ENCODE measurements around the gene IGFL4.

IGFL4 gene

DNA sequence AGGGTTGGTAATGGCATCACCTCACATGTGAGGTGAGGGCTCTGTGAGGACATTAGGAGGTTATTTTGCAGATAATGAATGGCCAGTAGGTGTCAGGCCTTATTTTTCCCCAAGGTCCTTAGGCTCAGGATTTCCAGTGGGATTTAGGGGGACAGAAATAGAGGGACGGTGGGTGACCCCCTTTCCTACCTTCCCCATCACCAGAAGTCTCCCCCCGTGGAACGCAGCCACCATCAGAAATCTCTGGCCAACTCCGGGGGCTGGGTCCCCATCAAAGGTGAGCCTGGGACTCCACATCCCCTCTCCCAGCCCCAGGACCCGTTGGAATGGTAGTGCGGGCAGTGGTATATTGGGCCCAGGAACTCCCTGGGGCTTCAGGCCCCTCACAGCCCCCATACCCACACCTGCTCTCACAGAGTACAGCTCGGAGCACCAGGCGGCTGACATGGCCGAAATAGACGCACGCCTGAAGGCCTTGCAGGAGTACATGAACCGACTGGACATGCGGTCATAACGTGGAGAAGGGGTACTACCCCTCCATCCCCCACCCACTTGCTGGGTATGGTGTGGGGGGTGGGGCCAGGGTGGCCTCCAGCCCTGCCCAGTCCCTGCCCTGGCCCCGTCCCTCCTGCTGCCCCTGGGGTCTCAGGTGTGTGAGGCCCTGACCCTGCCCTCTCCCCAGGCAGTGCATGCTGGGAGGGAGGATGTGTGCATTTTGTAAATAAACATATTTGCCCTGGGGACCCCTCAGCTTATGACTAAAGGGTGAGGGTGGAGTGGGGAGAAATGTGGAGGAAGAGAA lies 22.7 kb downstream of the IGFL4 start:
- ATAC-seq: no peak
- peaks cover 7% of the 10 kb centered on the region for H3K36me3 Mint-ChIP-seq
- no peak overlapping the region for H3K4me3 Mint-ChIP-seq
- no peak overlapping the region for H3K27ac Mint-ChIP-seq
- DNase-seq (ENCODE audit: low spot score in 2 of 2): no peak
- no peaks in the 10 kb centered on the region for H3K9me3 Mint-ChIP-seq
- peaks cover 24% of the 10 kb centered on the region for H3K4me1 Mint-ChIP-seq

DNA sequence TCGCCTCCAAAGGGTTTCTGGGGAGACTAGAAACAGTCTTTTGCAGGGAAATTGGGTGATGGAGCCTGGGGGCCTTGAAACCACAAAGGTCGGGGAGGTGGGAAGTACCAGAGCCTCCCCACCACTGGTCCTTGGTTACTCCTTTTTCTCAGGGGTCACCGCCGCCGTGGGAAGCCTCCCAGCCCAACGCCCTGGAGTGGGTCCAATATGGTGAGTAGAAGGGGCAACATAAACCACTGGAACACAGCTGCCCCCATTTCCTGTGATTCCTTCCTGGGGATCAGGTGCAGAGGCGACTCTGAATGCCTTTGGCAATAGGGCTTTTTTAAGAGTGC lies 23.7 kb downstream of the IGFL4 start:
- Mint-ChIP-seq H3K36me3 (peaks cover 7% of the 10 kb centered on the region), H3K4me3 (peak overlapping the region; percentile 89), H3K27ac (no peak overlapping the region), H3K4me1 (peaks cover 24% of the 10 kb centered on the region), H3K9me3 (no peaks in the 10 kb centered on the region)
- DNase-seq (ENCODE audit: low spot score in 2 of 2) (no peak), ATAC-seq (no peak)

- Mint-ChIP-seq H3K4me3 (peak overlapping the region; percentile 89), H3K36me3 (peaks cover 7% of the 10 kb centered on the region), H3K9me3 (no peaks in the 10 kb centered on the region), H3K27ac (peak overlapping the region; percentile 68), H3K4me1 (peaks cover 24% of the 10 kb centered on the region)
- DNase-seq (ENCODE audit: low spot score in 2 of 2) (peak; percentile 80 to 91), ATAC-seq (peak; percentile 77)
Observed at GRCh38 chr19:46016426-46017094, 24.2 kb downstream of the IGFL4 start.

DNA sequence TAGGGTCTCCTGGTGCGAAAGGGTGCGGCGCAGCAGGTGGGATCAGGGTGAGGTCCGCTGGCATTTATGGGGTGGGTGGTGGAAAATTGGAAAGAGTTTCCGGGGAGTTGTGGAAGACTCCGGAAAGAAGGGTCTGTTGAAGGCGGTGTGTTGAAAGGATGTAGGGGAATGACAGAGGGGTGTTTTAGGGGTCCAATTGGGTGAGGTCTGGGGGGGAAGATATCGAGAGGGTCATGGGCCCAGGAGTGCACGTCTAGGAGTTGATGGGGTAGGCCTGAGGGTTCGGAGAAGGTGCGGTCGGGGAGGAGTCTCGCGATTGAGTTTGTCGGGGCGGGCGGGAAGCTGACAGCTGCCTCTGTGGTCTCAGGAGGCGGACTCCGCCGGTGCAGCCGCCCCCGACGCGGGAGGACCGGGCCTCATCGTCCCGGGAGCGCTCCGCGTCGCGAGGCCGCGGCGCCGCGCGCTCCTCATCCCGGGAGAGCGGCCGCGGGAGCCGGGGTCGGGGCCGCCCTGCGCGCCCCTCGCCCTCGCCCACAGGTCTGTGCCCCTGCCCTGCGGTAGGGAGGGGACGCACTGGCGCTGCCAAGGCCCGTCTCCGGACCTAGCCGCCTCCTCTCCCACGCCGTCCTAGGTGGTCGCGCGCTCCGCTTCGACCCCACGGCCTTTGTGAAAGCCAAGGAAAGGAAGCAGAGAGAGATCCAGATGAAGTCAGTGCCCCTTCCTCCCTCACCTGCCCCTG lies 24.9 kb downstream of the IGFL4 start:
- H3K27ac Mint-ChIP-seq: peak overlapping the region; percentile 68
- DNase-seq (ENCODE audit: low spot score in 2 of 2): peak in 1 of 2 donors; percentile 68
- H3K36me3 Mint-ChIP-seq: peaks cover 7% of the 10 kb centered on the region
- no peaks in the 10 kb centered on the region for H3K9me3 Mint-ChIP-seq
- H3K4me1 Mint-ChIP-seq: peaks cover 24% of the 10 kb centered on the region
- peak; percentile 65 for ATAC-seq
- peak overlapping the region; percentile 89 for H3K4me3 Mint-ChIP-seq

- H3K27ac Mint-ChIP-seq: no peak overlapping the region
- H3K4me1 Mint-ChIP-seq: peaks cover 26% of the 10 kb centered on the region
- H3K36me3 Mint-ChIP-seq: peaks cover 7% of the 10 kb centered on the region
- DNase-seq (ENCODE audit: low spot score in 2 of 2): peak; percentile 45 to 63
- peak overlapping the region; percentile 89 for H3K4me3 Mint-ChIP-seq
- no peaks in the 10 kb centered on the region for H3K9me3 Mint-ChIP-seq
- ATAC-seq: peak; percentile 52
Observed at GRCh38 chr19:46014941-46015686, 25.7 kb downstream of the IGFL4 start.

DNA sequence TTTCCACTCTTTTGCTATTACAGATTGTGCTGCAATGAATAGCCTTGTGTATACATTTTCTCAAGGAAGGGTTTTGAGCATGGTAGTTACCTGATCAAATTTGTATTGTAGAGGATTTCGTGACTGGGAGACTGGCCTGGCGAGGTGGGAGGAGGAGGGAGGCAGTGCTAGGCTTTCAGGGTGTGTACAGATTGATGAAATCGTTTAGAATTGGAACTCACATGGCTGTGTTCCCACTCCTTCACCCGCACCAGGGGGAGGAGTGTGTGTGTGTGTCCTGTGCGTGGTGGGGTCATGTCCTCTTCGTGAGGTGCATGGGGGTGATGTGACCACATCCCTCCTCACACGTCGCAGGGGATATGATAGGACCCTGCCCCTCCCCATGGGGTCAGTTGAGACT lies 26.3 kb downstream of the IGFL4 start:
- Mint-ChIP-seq H3K4me1 (peaks cover 31% of the 10 kb centered on the region), H3K4me3 (peak overlapping the region; percentile 89), H3K36me3 (peaks cover 7% of the 10 kb centered on the region), H3K27ac (no peak overlapping the region), H3K9me3 (no peaks in the 10 kb centered on the region)
- ATAC-seq (no peak), DNase-seq (ENCODE audit: low spot score in 2 of 2) (no peak)

DNA sequence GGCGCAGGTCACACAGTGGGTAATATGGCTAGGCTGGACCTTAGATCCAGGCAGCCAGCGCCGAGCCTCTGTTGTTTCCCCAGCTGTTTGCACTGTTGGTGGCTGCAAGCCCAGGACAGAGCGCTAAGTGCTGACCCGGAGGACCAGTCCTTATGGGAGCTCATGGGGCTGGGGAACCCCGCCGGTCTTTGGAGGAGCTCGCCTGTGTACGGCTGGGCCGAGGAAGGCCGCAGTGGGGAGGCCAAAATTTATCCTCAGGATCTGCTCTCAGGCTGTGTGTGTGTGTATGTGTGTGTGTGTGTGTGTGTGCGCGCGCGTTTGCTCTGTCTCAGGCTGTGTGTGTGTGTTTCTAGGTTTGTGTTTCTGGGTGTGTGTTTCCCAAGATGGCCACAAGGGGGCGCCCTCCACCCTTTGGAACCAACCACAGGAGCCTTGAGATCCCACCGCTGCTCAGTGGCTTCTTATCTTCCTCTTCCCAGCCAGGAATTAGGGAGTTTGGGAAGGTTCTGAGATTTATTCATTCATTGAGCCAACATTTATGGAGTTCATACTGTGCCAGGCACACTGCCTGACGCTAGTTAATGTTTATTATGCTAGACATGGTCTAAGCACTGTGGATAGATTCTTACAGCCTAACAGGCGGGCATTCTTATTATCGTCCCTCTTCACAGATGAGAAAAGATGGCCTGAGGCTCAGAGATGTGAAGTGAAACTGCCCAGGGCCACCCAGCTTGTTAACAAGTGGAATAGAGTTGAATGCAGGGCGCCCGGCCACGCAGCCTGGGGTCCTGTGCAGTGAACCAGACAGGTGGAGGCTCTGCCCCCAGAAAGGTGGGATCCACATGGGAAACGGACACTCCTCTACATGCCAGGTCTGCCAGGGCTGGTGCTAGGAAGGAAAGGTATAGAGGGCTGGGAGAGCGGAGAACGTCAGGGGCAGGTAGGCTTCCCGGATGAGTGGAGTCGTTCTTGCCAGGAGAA lies 31.0 kb downstream of the IGFL4 start:
- DNase-seq (ENCODE audit: low spot score in 2 of 2) (peak; percentile 53 to 80), ATAC-seq (peak; percentile 67)
- Mint-ChIP-seq H3K36me3 (peaks cover 15% of the 10 kb centered on the region), H3K4me3 (no peak overlapping the region), H3K9me3 (no peaks in the 10 kb centered on the region), H3K4me1 (peaks cover 17% of the 10 kb centered on the region), H3K27ac (no peak overlapping the region)

- H3K9me3 Mint-ChIP-seq: no peaks in the 10 kb centered on the region
- ATAC-seq: no peak
- no peak overlapping the region for H3K27ac Mint-ChIP-seq
- peaks cover 13% of the 10 kb centered on the region for H3K4me1 Mint-ChIP-seq
- H3K4me3 Mint-ChIP-seq: no peak overlapping the region
- no peak for DNase-seq (ENCODE audit: low spot score in 2 of 2)
- peaks cover 35% of the 10 kb centered on the region for H3K36me3 Mint-ChIP-seq
Observed at GRCh38 chr19:46006411-46006810, 34.4 kb downstream of the IGFL4 start.

DNA sequence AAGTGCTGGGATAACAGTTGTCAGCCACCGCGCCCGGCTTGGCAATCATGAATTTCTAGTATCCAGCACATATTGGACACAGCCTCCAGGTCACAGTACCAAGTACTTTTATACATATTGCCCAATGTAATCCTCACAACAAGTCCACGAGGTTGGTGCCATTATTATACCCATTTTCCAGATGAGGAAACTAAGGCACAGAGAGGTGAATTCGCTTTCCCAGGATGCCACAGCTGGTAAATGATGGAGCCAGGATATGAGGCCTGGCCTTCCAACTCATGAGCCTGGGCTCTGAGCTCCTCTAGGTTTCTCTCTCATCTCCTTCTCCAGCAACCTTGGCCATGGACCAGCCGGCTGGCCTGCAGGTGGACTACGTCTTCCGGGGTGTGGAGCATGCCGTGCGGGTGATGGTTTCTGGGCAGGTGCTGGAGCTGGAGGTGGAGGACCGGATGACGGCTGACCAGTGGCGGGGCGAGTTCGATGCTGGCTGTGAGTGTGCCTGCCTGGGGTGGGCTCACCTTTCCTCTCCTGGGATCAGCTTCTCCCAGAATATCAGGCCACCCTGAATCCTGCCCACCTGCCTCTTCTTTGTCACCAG lies 38.0 kb downstream of the IGFL4 start:
- no peak overlapping the region for H3K4me3 Mint-ChIP-seq
- peaks cover 26% of the 10 kb centered on the region for H3K4me1 Mint-ChIP-seq
- ATAC-seq (no peak), DNase-seq (ENCODE audit: low spot score in 2 of 2) (no peak)
- H3K36me3 Mint-ChIP-seq: peaks cover 35% of the 10 kb centered on the region
- no peak overlapping the region for H3K27ac Mint-ChIP-seq
- H3K9me3 Mint-ChIP-seq: no peaks in the 10 kb centered on the region

DNA sequence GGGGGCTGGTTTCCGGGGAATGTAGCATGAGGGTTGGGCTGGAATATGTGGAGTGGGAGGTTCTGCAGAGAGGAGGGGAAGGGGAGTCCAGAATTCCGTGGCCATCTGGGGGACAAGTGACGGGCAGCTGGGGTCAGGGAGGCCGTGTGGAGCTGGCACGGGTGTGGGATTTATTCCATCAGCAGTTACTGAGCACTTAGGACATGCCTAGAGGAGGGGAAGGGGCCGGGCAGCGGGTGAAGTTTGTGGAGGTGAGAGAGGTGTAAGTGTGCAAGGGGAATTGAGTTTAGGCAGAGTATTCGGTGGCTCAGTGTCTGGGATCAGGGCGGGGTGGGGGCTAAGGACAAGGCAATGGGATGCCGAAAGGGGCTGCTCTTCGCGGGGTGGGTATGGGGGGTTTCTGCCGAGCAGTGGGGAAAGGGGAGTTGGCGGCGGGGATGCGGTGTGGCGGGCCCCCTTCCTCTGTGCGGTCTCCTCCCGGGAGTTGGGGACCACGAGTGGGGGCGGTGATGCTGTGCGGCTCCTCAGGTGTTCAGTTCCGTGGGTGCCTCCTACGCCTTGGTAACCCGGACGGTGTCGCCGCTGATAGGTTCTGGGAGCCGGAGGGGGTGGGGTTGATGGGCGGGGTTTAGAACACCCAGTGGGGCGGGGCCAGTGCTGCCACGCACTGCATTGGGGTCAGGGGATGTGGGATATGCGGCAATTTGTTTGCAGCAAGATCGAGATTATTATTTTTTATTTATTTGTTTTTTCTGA lies 40.1 kb downstream of the IGFL4 start:
- ATAC-seq (peak; percentile 87), DNase-seq (ENCODE audit: low spot score in 2 of 2) (peak in 1 of 2 donors; percentile 70)
- H3K4me1 Mint-ChIP-seq: peaks cover 26% of the 10 kb centered on the region
- H3K27ac Mint-ChIP-seq: peak overlapping the region; percentile 60
- no peaks in the 10 kb centered on the region for H3K9me3 Mint-ChIP-seq
- H3K36me3 Mint-ChIP-seq: peaks cover 25% of the 10 kb centered on the region
- peak overlapping the region; percentile 69 for H3K4me3 Mint-ChIP-seq

DNA sequence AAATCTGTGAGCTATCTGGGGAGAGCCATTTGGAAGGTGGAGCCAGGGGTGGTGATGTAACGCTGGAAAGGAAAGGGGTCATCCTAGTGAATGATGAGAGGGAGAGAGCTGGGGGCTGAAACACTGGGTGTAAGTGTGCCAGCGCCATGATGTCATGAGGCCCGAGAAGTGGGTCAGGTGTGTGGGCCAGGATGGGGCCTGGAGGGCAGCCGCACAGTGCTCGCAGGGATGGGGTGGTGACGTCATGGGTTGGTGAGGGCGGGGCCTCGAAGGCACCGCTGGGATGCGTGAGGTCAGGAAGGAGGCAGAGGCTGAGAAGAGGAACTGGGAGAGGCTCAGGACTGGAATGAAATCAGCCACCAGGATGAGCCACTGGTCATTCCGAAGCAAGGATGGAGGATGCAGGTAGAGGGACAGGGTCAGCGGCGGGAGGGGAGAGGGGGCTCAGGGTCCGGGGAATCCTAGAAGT lies 41.1 kb downstream of the IGFL4 start:
- H3K27ac Mint-ChIP-seq: peak overlapping the region; percentile 60
- peak overlapping the region; percentile 69 for H3K4me3 Mint-ChIP-seq
- H3K9me3 Mint-ChIP-seq: no peaks in the 10 kb centered on the region
- H3K36me3 Mint-ChIP-seq: peaks cover 20% of the 10 kb centered on the region
- peaks cover 26% of the 10 kb centered on the region for H3K4me1 Mint-ChIP-seq
- no peak for ATAC-seq
- DNase-seq (ENCODE audit: low spot score in 2 of 2): no peak

DNA sequence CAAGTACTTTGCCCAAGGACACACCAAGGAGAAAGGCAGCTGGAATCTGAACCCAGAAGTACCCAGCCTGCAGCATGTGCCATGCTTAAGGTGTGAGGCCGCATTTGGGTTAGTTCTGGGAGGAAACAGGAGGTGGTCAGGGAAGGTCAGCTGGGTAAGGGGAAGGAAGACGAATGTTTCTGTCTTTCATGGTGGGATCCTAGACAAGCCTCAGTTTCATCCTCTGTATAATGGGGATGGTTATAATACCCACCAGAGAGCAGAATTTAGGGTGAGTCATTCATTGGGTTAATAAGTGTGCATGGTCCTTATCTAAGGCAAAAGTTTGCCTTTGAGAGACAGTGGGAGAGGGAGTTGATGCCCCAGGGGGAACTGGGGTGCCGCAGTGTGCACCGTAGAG lies 42.0 kb downstream of the IGFL4 start:
- H3K27ac Mint-ChIP-seq: no peak overlapping the region
- H3K36me3 Mint-ChIP-seq: peaks cover 13% of the 10 kb centered on the region
- DNase-seq (ENCODE audit: low spot score in 2 of 2) (no peak), ATAC-seq (no peak)
- H3K4me1 Mint-ChIP-seq: peaks cover 26% of the 10 kb centered on the region
- H3K4me3 Mint-ChIP-seq: peak overlapping the region; percentile 69
- no peaks in the 10 kb centered on the region for H3K9me3 Mint-ChIP-seq

GRCh38 chr19:45996933-45997332 lies 43.9 kb downstream of the IGFL4 start:
- Mint-ChIP-seq H3K36me3 (no peaks in the 10 kb centered on the region), H3K9me3 (no peaks in the 10 kb centered on the region), H3K4me1 (peaks cover 26% of the 10 kb centered on the region), H3K4me3 (no peak overlapping the region), H3K27ac (no peak overlapping the region)
- DNase-seq (ENCODE audit: low spot score in 2 of 2): no peak
- no peak for ATAC-seq

Measured in stimulated activated effector memory CD8-positive, alpha-beta T cell treated with anti-CD3 and anti-CD28 coated beads, Interleukin-12 subunit alpha, Interleukin-12 subunit beta, amount 100 ng/mL, for 72 hours (primary cell).